Epithelial cell of prostate (primary cell): Measurements from ENCODE around the gene CFAP97D2.
"Not testable (repeated sequence)": the region's sequence is repeated elsewhere in the genome, so short reads cannot be mapped to it uniquely, and the experiment has no call there.

Experiments
- DNase-seq: peaks from one replicate; pipeline ENCODE4 v3.0.0-alpha.2; 2011; ENCODE audit warnings: low read depth, low spot score
- H3K27ac ChIP-seq: fragments of 450-650 bp; 2 replicates; pipeline ENCODE4 v1.5.1; 2017; ENCODE audit warnings: mild to moderate bottlenecking

CFAP97D2 gene

DNA sequence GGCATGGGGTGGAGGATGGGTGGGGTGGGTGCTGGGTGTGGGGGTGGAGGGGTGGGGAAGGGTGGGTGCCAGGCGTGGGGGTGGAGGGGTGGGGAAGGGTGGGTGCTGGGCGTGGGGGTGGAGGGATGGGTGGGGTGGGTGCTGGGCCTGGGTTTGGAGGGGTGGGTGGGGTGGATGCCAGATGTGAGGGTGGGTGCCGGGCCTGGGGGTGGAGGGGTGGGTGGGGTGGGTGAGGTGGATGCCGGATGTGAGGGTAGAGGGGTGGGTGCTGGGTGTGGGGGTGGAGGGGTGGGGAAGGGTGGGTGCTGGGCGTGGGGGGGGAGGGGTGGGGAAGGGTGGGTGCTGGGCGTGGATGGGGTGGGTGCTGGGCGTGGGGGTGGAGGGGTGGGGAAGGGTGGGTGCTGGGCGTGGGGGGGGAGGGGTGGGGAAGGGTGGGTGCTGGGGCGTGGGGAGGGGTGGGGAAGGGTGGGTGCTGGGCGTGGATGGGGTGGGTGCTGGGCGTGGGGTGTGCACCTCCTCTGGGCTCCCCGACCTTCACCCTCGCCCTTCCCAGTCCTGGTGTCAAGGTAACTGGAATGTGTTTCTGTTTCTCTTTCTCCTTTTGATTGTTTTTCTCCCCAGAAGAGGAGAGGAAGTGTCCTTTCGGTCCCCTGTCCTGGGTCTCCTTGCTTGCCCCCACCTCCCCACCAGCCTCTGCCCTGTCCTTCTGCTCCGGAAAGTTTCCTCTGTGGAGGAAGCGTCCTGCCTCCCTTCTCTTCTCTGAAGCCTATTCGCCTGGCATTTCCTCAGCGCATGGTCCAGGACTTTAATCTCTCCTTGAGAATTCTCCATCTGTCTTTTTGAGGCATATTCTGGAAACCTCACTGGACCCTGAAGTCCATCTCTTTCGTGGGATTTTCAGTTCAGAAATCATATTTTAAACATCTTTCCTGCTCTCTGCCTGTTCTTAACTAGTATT is 22.9 kb upstream of the CFAP97D2 start:
- H3K27ac ChIP-seq: no peak overlapping the region
- no peak for DNase-seq

DNA sequence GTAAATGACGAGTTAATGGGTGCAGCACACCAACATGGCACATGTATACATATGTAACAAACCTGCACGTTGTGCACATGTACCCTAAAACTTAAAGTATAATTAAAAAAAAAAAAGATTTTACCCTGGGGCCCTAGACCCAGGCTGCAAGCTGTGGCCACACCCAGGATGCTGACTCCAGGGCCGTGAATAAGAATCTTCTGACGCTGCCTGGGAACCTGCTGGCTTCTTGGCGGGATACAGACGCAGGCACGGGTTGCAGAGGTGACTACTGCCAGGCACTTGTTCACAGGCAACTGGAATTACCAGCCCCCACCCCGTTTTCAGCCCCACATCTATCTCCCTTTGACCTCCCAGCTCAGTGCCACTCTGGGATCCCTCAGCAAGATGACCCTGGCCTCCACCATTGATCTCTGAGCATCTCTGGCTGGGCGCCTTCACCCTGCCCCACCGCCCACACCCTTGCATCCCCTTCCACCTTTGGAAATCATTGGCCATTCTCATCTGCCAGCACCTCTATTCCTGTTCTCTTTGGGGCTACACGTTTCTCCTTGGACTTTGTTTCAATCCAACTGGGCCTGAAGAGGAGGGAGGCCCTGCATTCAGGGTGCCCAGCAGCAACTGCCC is 21.1 kb upstream of the CFAP97D2 start:
- H3K27ac ChIP-seq: no peak overlapping the region
- no peak for DNase-seq

DNA sequence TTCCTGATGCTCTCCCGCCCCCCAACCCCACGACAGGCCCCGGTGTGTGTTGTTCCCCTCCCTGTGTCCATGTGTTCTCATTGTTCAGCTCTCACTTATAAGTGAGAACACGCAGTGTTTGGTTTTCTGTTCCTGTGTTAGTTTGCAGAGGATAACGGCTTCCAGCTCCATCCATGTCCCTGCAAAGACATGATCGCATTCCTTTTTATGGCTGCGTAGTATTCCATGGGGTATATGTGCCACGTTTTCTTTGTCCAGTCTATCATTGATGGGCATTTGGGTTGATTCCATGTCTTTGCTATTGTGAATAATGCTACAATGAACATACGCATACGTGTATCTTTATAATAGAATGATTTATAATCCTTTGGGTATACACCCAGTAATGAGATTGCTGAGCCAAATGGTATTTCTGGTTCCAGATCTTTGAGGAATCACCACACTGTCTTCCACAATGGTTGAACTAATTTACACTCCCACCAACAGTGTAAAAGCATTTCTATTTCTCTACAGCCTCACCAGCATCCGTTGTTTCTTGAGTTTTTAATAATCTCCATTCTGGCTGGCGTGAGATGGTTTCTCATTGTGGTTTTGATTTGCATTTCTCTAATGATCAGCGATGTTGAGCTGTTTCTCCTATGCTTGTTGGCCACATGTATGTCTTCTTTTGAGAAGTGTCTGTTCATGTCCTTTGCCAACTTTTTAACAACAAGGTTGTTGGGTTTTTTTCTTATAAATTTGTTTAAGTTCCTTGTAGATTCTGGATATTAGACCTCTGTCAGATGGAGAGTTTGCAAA is 20.0 kb upstream of the CFAP97D2 start:
- H3K27ac ChIP-seq, DNase-seq: not testable (repeated sequence)

DNA sequence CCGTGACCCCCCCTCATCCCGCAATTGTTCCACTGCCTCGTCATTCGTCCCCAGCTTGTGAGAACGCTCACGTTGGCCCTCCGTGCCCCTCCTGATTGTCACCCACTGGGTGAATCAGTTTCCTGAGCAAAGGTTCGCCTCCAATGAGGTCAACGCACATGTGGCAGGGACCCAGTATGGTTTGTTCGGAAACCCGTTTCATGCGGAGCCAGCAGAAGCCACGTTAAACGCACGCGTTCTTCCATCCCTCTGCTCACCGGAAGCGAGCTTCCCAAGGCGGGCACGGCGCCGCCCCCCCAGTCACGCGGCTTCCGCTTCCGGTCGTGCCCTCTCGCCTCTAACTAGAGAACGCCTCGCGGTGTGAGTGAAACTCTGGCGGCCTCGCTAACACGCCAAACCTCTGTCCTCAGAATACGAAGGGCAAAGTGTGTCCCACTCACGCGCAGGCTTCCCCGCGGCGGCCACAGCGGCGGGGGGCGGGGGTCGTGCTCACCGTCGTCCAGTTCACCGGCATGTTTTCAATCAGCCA is 18.0 kb upstream of the CFAP97D2 start:
- no peak for DNase-seq
- H3K27ac ChIP-seq: no peak overlapping the region

DNA sequence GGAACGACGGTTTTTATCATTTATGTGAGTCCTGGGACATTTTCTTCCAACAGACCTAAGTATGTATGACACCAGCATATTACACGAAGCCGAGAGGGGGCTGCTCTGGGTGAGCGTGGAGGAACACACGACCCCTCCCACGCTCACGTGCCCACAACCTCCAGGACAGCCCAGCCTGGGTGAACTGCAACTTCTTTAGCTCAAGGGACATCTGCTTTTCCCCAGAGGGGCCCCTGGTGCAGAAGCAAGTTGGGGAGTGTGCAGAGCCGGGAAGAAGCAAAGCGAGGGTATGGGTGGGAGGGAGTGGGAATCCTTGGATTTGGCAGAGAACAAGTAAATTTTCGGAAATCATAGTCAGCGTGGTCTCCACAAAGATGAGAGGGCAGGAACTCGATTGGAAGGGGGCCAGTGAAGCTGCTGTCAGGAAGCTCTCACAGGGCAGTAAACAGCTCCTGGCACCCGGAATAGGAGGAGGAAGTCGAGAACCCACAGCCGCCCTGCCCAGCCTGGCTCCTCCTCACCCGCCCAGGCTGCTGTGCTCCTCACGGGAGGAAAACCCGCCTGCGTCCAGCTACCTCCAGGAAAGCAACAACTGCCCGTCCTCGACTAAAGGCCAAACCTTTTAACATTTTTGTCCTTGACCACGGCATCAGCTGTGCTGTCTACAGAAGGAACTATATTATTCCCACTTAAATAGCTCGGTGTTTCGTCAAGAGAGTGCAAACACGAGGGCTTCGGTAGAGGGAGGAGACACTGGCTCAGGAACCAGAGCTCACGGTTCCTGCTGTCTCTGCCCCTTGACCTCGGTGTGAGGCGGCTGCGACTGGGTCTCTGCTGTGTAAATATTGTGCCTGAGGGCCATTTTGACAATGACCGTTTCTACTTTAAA is 17.2 kb upstream of the CFAP97D2 start:
- no peak for DNase-seq
- no peak overlapping the region for H3K27ac ChIP-seq

DNA sequence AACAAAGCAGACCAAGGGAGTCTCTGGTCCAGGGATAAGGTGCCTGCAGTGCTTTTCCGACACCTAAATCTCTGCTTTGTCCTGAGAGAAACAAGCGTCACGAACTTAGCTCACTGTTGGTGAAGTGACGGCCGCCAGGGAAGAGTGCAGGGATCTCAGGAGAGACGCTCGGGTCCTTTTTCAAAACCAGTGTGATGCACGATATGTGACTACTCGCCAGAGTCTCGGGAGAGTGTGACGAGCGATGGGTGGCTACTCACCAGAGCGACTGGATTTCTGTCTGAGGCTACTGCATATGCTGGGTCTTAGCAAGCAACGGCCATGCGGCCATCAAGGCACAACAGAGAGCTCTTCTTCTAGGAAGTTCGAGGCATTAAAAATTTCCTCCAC is 16.5 kb upstream of the CFAP97D2 start:
- H3K27ac ChIP-seq: no peak overlapping the region
- DNase-seq: no peak

DNA sequence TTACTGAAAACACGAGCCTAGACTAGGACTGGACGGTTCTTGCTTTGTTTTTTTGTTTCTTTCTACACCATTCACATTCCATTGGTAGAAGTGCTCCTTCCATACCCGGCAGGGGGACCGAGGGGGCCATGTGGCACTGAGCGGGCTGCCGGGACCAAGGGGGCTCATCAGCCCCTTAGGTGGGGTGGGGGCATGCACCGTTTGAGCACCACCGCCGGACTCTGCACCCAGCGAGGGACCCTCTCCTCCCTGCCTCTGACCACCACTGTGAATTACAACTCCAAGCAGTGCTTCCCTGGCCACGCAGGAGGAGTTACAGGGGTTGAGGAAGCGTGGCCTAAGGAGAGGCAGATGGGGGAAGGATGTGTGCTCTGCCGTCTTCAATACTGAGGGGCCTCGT is 15.0 kb upstream of the CFAP97D2 start:
- no peak for DNase-seq
- H3K27ac ChIP-seq: no peak overlapping the region

DNA sequence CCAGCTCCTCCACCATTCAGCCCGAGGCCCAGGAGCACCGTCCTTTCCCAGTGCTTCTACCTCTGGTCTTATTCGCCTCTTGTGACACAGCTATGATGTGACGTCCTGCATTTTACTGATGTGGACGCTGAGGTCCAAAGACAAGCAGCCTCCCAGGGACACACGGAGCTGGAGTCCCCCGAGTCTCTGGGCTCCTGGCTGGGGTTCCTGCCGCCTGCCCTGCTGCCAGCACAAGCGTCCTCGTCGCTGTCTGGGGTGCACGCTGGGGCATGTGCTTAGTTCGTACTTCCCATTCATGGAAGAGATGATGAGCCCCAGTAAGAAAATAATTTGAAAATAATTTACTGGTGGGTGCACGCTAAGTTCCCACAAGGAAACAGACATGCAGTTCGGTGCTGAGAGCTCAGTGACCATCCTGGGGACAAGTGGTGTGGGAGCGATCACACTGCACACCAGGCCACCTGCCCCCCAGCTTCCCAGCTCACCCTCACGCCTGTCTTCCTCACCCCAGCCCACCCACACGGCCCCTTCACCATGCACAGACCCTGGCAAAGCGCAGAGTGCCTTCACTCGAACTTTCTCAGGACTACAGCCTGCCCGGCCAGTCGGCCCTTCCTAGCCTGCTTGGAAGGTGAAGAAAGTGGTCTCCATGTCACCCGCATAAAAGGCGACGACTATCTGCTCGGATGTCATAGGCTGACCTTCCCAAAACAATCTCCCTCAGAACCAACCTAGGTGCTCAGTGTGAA is 14.2 kb upstream of the CFAP97D2 start:
- no peak overlapping the region for H3K27ac ChIP-seq
- no peak for DNase-seq

DNA sequence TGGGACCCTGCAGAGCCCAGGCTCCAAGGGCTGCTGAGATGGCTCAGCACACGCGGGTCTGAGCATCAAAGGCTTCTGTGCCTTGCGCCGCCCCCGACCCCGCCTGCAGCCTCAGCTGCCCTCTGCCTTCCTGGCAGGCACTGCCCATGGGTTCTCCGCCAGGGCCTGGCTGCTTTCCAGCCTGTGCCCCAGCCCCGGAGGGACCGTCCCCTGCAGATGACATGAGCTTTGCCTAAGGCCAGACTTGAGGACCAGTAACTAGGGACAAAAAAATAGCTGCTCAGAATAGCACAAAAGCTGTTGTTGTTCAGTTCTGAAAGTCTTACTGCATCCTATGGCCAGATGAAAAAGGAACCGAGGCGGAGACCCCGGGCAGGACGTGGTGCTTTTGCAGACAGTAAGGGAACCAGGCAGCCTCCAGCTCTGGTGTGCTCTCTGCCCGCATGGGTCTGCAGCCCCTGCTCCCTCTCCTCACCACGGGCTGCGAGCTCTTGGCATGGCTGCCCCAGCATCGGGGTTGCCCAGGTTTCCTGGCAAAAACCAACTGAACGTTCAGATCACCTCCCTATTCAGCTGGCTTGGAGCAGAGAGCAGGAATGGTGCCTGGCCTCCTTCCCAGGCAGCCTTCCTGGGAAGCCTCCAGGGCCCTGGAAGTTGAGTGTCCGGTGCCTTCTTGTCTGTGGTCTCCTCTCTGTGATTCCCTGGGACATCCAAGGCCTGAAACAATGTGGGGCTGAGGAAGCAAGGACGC is 12.5 kb upstream of the CFAP97D2 start:
- H3K27ac ChIP-seq: no peak overlapping the region
- no peak for DNase-seq

DNA sequence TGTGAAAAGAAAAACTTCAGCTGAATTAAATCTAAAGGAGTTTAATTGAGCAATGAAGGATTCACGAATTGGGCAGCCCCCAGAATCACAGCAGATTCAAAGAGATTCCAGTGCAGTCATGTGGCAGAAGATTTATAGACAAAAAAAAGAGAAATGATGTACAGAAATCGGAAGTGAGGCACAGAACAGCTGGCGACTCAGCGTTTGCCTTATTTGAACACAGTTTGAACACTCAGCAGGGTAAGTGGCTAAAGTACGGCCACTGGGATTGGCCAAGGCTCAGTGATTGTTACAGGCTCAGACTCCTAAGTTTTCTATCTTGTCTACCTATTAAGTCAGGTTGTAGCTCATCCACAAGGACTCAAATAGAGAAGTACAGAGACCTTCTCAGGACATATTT is 11.6 kb upstream of the CFAP97D2 start:
- no peak for DNase-seq
- H3K27ac ChIP-seq: no peak overlapping the region

DNA sequence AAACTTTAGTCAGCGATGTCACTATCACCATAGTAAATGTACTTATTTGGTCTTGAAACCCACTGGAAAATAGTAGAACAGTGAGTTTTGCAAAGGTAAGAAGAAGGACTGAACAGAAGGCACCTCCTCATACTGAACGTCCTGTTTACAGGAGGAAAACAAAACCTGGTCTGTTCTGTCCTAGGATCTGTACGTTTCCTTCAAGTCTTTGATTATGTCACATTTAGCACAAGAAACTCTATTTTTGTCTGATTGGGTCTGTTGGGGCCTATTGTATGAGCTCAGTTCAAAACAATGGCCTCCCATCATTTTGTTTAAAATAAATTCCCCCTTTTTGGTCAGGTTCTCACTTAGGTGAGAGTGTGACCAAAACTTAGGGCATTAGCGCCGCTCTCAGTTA is 11.2 kb upstream of the CFAP97D2 start:
- DNase-seq: no peak
- no peak overlapping the region for H3K27ac ChIP-seq

DNA sequence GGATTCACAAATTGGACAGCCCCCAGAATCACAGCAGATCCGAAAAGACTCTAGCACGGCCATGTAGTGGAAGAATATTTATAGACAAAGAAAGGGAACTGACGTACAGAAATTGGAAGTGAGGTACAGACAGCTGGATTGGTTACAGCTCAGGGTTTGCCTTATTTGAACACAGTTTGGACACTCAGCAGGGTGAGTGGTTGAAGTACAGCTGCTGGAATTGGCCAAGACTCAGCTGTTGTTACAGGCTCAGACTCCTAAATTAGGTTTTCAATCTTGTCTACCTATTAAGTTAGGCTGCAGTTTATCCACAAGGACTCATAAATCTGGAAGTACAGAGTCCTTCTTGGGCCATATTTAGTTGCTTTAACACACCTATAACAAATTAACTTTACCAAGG is 5.8 kb upstream of the CFAP97D2 start:
- no peak for DNase-seq
- H3K27ac ChIP-seq: no peak overlapping the region

DNA sequence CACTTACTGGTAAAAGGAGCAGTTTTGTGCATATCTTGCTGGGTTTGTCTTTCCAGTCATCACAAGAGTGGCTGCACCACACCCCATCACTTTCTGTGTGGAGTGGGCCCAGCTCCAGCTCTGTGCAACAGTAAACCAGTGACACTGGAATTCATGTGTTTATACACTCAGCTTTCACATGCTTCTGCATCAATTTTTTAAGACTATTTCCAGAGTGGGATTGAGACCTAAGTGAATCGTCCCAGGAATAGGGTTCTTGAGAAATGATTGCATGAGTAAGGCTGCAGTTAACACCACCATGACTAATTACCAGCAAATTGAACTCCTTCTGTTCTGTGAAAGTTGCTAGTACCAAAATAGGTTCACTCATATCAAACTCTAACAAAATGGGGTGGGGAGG is 5.3 kb upstream of the CFAP97D2 start:
- no peak overlapping the region for H3K27ac ChIP-seq
- DNase-seq: no peak

DNA sequence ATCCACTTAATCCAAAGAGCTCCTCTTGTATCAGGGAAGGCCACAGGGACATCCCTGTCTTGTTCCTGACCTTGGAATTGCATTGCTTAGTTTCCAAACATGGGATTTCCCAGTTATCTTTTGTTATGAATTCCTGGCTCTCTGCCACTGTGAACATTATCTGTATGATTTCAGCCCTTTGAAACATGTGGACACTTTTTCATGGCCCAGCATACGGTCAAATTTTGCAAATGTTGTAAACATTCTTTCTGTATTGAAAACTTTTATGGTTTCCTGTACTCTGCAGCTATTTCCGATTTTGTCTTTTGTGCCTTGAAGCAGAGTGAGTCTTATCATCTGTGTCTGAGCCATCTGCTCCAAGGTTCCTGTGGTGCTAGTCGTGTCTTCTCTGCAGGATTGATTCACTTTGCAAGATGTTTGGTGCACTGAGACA is 4.5 kb upstream of the CFAP97D2 start:
- no peak overlapping the region for H3K27ac ChIP-seq
- no peak for DNase-seq

DNA sequence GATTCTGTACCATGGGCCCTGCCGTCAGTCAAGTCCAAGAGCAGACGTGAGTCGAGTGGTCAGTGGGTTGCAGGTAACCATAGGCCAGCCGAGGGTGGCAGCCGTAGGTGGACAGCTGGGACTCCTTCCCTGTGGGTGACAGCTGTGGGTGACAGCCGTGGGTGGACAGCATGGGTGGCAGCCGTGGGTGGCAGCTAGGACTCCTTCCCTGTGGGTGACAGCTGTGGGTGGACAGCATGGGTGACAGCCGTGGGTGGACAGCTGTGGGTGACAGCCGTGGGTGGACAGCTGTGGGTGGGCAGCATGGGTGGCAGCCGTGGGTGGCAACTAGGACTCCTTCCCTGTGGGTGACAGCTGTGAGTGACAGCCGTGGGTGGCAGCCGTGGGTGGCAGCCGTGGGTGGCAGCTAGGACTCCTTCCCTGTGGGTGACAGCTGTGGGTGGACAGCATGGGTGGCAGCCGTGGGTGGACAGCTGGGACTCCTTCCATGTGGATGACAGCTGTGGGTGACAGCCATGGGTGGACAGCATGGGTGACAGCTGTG is 2.6 kb upstream of the CFAP97D2 start:
- not testable (repeated sequence) for DNase-seq

DNA sequence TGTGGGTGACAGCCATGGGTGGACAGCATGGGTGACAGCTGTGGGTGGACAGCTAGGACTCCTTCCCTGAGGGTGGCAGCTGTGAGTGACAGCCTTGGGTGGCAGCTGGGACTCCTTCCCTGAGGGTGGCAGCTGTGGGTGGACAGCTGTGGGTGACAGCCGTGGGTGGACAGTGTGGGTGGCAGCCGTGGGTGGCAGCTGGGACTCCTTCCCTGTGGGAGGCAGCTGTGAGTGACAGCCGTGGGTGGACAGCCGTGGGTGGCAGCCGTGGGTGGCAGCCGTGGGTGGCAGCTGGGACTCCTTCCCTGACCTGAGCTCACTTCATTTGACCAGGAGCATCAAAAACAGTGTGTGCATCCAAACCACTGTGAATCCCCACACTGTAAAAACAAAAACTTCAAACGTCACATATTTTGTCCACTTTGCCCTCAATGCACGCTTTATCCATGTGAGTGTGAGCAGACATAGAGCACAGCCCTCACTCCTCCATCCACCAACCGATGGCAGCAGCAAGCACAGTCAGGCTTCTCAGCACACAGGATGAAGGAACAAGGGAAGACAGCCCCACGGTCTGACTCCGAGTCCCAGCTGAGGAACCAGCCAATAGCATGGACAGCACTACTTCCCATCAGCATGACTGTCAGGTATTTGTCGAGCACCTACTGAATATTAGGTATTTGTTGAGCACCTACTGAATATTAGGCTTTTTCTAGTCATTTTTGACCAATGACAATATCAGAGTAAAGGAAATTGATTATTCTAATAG is 1.6 kb upstream of the CFAP97D2 start:
- H3K27ac ChIP-seq: no peak overlapping the region
- DNase-seq: no peak

More for the DNA sequence above, 2.6 kb upstream of the CFAP97D2 start:
- H3K27ac ChIP-seq: not testable (repeated sequence)
